Type B pancreatic cell (in vitro differentiated cells): ENCODE data around the gene DPP8. TPM values are rescaled to one million over a fixed set of nuclear protein-coding genes. Genes with fewer than 3 reads are reported as not detected.
"Not testable (repeated sequence)": the region's sequence is repeated elsewhere in the genome, so short reads cannot be mapped to it uniquely, and the experiment has no call there.

Source experiments
- DNase-seq: peaks from one replicate; pipeline ENCODE4 v3.0.0; 2021; ENCODE audit warnings: mixed read lengths; ENCODE audit not compliant: unreplicated experiment; ENCODE audit errors: extremely low spot score
- H3K27ac Mint-ChIP-seq: 2 replicates; pipeline ENCODE4 v1.8.0; 2021; ENCODE audit warnings: mild to moderate bottlenecking, mixed read lengths
- H3K27me3 Mint-ChIP-seq: 2 replicates; pipeline ENCODE4 v1.8.0; 2021; ENCODE audit warnings: mixed read lengths
- H3K36me3 Mint-ChIP-seq: 2 replicates; pipeline ENCODE4 v1.8.0; 2021; ENCODE audit warnings: mixed read lengths
- H3K4me1 Mint-ChIP-seq: one replicate; pipeline ENCODE4 v1.8.0; 2021; ENCODE audit warnings: mixed read lengths; ENCODE audit not compliant: unreplicated experiment
- H3K4me3 Mint-ChIP-seq: 2 replicates; pipeline ENCODE4 v1.8.0; 2021; ENCODE audit warnings: mild to moderate bottlenecking, mixed read lengths
- H3K9me3 Mint-ChIP-seq: 2 replicates; pipeline ENCODE4 v1.8.0; 2021; ENCODE audit warnings: mixed read lengths
- total RNA-seq: library from RNA; stranded (reverse); gene quantifications from 2 replicates; pipeline ENCODE4 v1.2.1, GENCODE V29; 2021; ENCODE audit warnings: low replicate concordance
- TF ChIP-seq, protein P1 (sequence below): fragments of 200-600 bp; sonication (generic); conservative IDR thresholded peaks from 2 replicates; pipeline ENCODE4 v1.5.0; 2021; ENCODE audit warnings: antibody characterized with exemption, mild to moderate bottlenecking

Gene DPP8
- total RNA-seq, 1 donor from 2014 or later = 25.0 TPM

DNA sequence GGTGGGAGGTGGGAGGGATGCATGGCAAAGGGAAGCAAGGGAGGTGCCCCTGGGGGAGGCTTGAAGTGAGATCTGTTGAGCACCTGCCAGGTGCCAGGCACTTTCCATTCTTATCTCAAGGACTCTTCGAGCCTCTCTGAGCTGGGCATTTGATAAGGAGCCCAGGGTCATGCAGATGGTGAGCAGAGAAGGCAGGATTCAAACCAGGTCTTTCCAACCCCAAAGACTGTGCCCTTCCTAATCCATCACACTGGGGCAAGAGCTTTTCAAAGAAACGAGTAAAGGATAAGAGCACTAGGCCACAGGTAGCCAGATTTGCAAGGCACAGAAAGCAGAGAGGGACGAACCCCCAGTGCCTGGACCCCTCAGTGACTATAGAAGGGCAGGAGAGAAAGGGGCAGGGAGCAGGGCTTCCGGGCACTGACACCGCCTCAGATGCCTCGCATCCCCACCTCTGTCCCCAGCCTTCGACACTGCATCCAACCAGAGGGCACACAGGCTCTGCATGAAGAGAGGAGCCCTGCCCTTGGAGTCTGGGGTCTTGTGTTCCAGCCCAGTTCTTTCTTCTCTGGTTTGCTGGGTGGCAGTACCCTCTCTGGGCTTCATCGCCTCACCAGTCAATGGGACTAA, 115.8 kb downstream of the DPP8 start:
- no peak overlapping the region for H3K27ac Mint-ChIP-seq

DNA sequence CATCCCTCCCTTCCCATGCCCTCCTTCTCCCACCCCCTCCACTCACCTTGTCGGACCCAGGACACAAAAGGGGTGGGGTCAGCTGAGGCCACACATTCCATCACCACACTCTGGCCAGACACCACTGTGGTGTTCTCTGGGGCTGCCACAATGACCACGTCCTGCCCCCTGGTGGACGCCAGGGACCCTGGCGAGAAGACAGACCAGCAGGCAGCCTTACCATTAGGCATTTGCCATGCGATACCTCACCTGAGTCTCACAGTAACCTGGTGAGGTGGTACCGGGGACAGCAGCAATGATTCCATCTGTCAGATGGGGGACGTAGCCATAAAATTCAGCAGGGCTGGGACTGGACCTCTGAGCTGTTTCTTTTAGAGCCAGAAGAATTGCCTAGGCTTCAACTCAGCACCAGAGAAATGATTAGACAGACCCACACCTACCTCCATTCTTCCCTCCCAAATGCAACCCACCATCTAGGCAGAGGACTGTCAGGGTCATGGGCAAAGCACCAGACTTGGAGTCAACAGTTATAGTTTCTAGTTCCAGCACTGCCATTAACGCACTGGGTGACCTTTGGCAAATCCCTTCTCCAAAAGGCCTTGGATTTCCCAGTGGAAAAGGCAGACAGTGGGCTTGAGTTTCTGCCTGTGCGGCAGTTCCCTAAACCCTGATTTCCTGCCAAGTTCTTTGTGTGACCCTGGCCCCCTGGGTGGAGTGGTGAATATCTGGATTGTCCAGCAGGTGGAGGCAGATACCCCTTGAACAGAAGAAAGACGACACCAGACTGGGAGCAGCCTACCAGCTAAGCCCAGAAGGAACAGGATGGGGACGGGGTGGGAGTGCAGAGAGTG, 116.5 kb downstream of the DPP8 start:
- no peaks in the 10 kb centered on the region for H3K9me3 Mint-ChIP-seq
- H3K4me1 Mint-ChIP-seq = peaks cover 13% of the 10 kb centered on the region
- peak; percentile 82 for DNase-seq
- no peak overlapping the region for H3K4me3 Mint-ChIP-seq
- H3K27me3 Mint-ChIP-seq = peaks cover 39% of the 10 kb centered on the region
- TF ChIP-seq, protein P1, sequence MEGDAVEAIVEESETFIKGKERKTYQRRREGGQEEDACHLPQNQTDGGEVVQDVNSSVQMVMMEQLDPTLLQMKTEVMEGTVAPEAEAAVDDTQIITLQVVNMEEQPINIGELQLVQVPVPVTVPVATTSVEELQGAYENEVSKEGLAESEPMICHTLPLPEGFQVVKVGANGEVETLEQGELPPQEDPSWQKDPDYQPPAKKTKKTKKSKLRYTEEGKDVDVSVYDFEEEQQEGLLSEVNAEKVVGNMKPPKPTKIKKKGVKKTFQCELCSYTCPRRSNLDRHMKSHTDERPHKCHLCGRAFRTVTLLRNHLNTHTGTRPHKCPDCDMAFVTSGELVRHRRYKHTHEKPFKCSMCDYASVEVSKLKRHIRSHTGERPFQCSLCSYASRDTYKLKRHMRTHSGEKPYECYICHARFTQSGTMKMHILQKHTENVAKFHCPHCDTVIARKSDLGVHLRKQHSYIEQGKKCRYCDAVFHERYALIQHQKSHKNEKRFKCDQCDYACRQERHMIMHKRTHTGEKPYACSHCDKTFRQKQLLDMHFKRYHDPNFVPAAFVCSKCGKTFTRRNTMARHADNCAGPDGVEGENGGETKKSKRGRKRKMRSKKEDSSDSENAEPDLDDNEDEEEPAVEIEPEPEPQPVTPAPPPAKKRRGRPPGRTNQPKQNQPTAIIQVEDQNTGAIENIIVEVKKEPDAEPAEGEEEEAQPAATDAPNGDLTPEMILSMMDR = peak; percentile 75
- H3K27ac Mint-ChIP-seq = peak overlapping the region; percentile 77
- H3K36me3 Mint-ChIP-seq = peaks cover 3% of the 10 kb centered on the region

More for the DNA sequence above, 115.8 kb downstream of the DPP8 start:
- Mint-ChIP-seq H3K4me3 (no peak overlapping the region), H3K27me3 (peaks cover 32% of the 10 kb centered on the region), H3K36me3 (peaks cover 3% of the 10 kb centered on the region), H3K4me1 (peaks cover 13% of the 10 kb centered on the region), H3K9me3 (no peaks in the 10 kb centered on the region)
- no peak for DNase-seq
- TF ChIP-seq, protein P1 = no peak

DNA sequence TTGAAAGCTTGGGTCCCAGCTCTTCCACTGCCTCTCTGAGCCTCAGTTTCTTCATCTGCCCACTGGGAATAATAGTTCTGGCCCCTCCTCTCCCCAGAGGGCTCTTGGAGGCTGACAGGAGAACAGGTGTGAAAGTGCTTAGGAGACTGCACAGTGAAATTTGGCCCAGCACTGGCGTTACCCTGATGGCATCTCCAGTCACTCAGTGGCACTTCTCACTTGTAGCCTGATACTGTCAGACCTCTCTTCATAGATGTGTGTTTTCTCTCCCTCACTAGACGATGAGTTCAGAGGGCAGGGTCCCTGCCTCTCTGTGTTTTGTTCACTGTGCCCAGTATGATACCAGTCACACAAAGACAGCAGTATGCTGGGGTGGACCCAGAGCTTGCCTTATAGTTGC, 117.5 kb downstream of the DPP8 start:
- peaks cover 13% of the 10 kb centered on the region for H3K4me1 Mint-ChIP-seq
- H3K36me3 Mint-ChIP-seq = peaks cover 3% of the 10 kb centered on the region
- TF ChIP-seq, protein P1 = no peak
- no peak overlapping the region for H3K27ac Mint-ChIP-seq
- H3K4me3 Mint-ChIP-seq = no peak overlapping the region
- peaks cover 45% of the 10 kb centered on the region for H3K27me3 Mint-ChIP-seq
- no peak for DNase-seq
- no peaks in the 10 kb centered on the region for H3K9me3 Mint-ChIP-seq

DNA sequence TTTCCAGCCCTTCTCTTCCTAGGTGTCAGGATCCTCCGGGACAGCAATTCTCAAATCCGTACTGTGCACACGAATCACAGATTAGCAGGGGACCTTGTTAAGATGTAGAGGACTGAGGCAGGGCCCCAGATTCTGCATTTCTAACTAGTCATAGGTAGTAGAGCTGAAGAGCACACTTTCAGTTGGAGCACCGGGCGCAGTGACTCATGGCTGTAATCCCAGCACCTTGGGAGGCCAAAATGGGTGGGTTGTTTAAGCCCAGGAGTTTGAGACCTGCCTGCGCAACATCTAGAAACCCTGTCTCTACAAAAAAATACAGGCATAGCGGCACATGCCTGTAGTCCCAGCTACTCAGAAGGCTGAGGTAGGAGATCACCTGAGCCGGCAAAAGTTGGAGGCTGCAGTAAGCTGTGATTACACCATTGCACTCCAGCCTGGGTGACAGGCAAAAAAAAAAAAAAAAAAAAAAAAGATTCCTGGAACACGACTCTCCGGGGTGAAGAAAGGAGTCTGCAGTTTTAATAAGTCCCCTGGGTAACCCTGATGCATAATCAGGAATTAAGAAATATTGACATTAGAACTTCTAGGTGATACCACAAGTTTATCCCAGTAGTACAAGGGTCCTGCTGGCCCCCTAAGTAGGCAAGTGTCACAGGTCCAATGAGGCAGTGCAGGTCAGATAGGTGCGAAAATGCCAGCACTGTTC, 118.3 kb downstream of the DPP8 start:
- Mint-ChIP-seq H3K27ac (no peak overlapping the region), H3K4me1 (peaks cover 13% of the 10 kb centered on the region), H3K36me3 (peaks cover 3% of the 10 kb centered on the region), H3K27me3 (peaks cover 54% of the 10 kb centered on the region), H3K9me3 (no peaks in the 10 kb centered on the region), H3K4me3 (no peak overlapping the region)
- DNase-seq = no peak
- TF ChIP-seq, protein P1 = no peak

DNA sequence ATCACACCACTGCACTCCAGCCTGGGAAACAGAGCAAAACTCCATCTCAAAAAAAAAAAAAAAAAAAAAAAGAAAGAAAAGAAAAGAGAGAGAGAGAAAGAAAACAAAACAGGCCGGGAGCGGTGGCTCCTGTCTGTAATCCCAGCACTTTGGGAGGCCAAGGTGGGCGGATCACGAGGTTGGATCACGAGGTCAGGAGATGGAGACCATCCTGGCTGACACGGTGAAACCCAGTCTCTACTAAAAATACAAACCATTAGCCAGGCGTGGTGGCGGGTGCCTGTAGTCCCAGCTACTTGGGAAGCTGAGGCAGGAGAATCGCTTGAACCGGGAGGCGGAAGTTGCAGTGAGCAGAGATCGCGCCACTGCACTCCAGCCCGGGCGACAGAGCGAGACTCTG, 119.0 kb downstream of the DPP8 start:
- not testable (repeated sequence) for H3K27ac Mint-ChIP-seq, H3K4me3 Mint-ChIP-seq, H3K36me3 Mint-ChIP-seq, H3K9me3 Mint-ChIP-seq, DNase-seq
- Mint-ChIP-seq H3K27me3 (peaks cover 54% of the 10 kb centered on the region), H3K4me1 (peaks cover 13% of the 10 kb centered on the region)
